PC-9 (cell line): ENCODE measurements around the gene CHRNA7.

ENCODE experiments used
- EZH2 ChIP-seq: fragments of 200-600 bp; sonication (generic); IDR thresholded peaks from 2 replicates; pipeline ENCODE4 v1.8.0; 2017; ENCODE audit warnings: antibody characterized with exemption, low read depth
- TF ChIP-seq, protein P1 (sequence below): fragments of 200-600 bp; sonication (generic); conservative IDR thresholded peaks from 2 replicates; pipeline ENCODE4 v1.6.1; 2017; ENCODE audit warnings: mixed run types, antibody characterized with exemption, mild to moderate bottlenecking, moderate library complexity

DNA sequence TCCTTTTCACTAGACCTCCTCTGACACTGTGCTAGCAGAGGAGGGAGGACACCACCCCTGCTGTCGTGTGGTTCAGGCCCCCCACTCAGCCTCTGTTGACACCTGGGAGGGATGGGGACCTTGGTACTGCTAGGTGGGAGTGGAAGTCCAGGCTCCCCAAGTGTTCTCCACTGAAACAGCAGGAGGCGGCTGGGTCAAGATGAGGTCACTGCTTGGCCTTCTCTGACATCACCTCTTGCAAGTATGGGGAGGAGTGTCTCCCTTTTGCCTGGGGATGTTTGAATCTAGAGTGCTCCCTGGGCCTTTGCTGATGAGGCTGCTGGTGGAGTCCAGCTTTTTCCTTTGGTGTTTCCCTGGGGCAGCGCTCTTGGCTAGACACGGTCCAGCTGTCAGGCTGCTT, 101.5 kb downstream of the CHRNA7 start:
- TF ChIP-seq, protein P1, sequence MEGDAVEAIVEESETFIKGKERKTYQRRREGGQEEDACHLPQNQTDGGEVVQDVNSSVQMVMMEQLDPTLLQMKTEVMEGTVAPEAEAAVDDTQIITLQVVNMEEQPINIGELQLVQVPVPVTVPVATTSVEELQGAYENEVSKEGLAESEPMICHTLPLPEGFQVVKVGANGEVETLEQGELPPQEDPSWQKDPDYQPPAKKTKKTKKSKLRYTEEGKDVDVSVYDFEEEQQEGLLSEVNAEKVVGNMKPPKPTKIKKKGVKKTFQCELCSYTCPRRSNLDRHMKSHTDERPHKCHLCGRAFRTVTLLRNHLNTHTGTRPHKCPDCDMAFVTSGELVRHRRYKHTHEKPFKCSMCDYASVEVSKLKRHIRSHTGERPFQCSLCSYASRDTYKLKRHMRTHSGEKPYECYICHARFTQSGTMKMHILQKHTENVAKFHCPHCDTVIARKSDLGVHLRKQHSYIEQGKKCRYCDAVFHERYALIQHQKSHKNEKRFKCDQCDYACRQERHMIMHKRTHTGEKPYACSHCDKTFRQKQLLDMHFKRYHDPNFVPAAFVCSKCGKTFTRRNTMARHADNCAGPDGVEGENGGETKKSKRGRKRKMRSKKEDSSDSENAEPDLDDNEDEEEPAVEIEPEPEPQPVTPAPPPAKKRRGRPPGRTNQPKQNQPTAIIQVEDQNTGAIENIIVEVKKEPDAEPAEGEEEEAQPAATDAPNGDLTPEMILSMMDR, result no peak
- no peak for TF ChIP-seq EZH2
